ENCODE data around the gene EPHB3. TPM values are rescaled to one million over a fixed set of nuclear protein-coding genes. Genes with fewer than 3 reads are reported as not detected.

EPHB3 gene
- total and polyA plus RNA-seq, 11 donors, result 1.00 to 4.6 (median 1.8) TPM

GRCh38 chr3:184574515-184575417, 13.2 kb downstream of the EPHB3 start:
- H3K36me3 ChIP-seq, result peaks cover 0 to 53% (median 14%) of the 10 kb centered on the region in 9 donors
- no peak for DNase-seq
- no peak overlapping the region for H3K4me3 ChIP-seq
- peaks cover 0 to 9% (median 0%) of the 10 kb centered on the region in 9 donors for H3K27me3 ChIP-seq
- H3K9me3 ChIP-seq, result no peaks in the 10 kb centered on the region
- intact Hi-C loops (cut with DNase I), result no loop called here
- 62 to 81% (median 71%) methylated on average over 12 to 15 of the region's 15 CpGs for WGBS, 4 donors
- no peak for ATAC-seq
- H3K27ac ChIP-seq, result no peak overlapping the region
- H3K4me1 ChIP-seq, result peaks cover 0 to 5% (median under 1%) of the 10 kb centered on the region in 12 donors
- TF ChIP-seq CTCF (IDR thresholded peaks at IDR 0.05) (no peak), POLR2A (IDR thresholded peaks at IDR 0.05) (no peak)

- H3K4me3 ChIP-seq, result no peak overlapping the region
- H3K36me3 ChIP-seq, result peaks cover 0 to 62% (median 14%) of the 10 kb centered on the region in 9 donors
- H3K27me3 ChIP-seq, result no peaks in the 10 kb centered on the region
- ATAC-seq (no peak), DNase-seq (no peak)
- intact Hi-C loops (cut with DNase I), result no loop called here
- TF ChIP-seq CTCF (IDR thresholded peaks at IDR 0.05) (no peak), POLR2A (IDR thresholded peaks at IDR 0.05) (no peak)
- 93 to 100% (median 95%) methylated on average over 8 to 9 of the region's 9 CpGs for WGBS, 4 donors
- H3K27ac ChIP-seq, result no peak overlapping the region
- H3K4me1 ChIP-seq, result no peaks in the 10 kb centered on the region
- no peaks in the 10 kb centered on the region for H3K9me3 ChIP-seq
These were observed 14.1 kb downstream of the EPHB3 start for GRCh38 chr3:184575701-184576100.

- peaks cover 0 to 7% (median 0%) of the 10 kb centered on the region in 12 donors for H3K4me1 ChIP-seq
- no peak for DNase-seq
- no peaks in the 10 kb centered on the region for H3K9me3 ChIP-seq
- intact Hi-C loops (cut with DNase I), result no loop called here
- 90 to 93% (median 91%) methylated on average over 23 to 25 of the region's 25 CpGs for WGBS, 4 donors
- peaks cover 0 to 72% (median 14%) of the 10 kb centered on the region in 9 donors for H3K36me3 ChIP-seq
- H3K27me3 ChIP-seq, result no peaks in the 10 kb centered on the region
- TF ChIP-seq POLR2A (IDR thresholded peaks at IDR 0.05) (no peak), CTCF (IDR thresholded peaks at IDR 0.05) (no peak)
- ATAC-seq, result no peak
- H3K27ac ChIP-seq, result no peak overlapping the region
- no peak overlapping the region for H3K4me3 ChIP-seq
These were observed 15.1 kb downstream of the EPHB3 start for GRCh38 chr3:184576457-184577240.

GRCh38 chr3:184577546-184577945, 16.0 kb downstream of the EPHB3 start:
- H3K36me3 ChIP-seq, result peaks cover 0 to 71% (median 14%) of the 10 kb centered on the region in 9 donors
- WGBS, 4 donors, result 81 to 93% (median 91%) methylated on average over 10 to 15 of the region's 15 CpGs

More at GRCh38 chr3:184577546-184577945, 16.0 kb downstream of the EPHB3 start:
- intact Hi-C loops (cut with DNase I), result no loop called here
- DNase-seq (no peak), ATAC-seq (no peak)
- H3K9me3 ChIP-seq, result no peaks in the 10 kb centered on the region
- no peak for TF ChIP-seq CTCF (IDR thresholded peaks at IDR 0.05)
- no peak for TF ChIP-seq POLR2A (IDR thresholded peaks at IDR 0.05)
- peaks cover 0 to 16% (median 6%) of the 10 kb centered on the region in 12 donors for H3K4me1 ChIP-seq
- no peak overlapping the region for H3K27ac ChIP-seq
- H3K4me3 ChIP-seq, result no peak overlapping the region
- H3K27me3 ChIP-seq, result peaks cover 0 to 3% (median 0%) of the 10 kb centered on the region in 9 donors

Measured in heart left ventricle (tissue), 16 donors.